ENCODE data around the gene SLBP.
A peak's percentile ranks its signal among the peaks of the same experiment; 100 is the strongest.
"Not testable (repeated sequence)": the region's sequence is repeated elsewhere in the genome, so short reads cannot be mapped to it uniquely, and the experiment has no call there.

SLBP gene

GRCh38 chr4:1705732-1706131 is 6.4 kb downstream of the SLBP start:
- DNase-seq: no peak

- no peak for DNase-seq
Measured at GRCh38 chr4:1703867-1704266, 8.3 kb downstream of the SLBP start.

- not testable (repeated sequence) for DNase-seq
Measured at GRCh38 chr4:1701671-1702070, 10.4 kb downstream of the SLBP start.

DNA sequence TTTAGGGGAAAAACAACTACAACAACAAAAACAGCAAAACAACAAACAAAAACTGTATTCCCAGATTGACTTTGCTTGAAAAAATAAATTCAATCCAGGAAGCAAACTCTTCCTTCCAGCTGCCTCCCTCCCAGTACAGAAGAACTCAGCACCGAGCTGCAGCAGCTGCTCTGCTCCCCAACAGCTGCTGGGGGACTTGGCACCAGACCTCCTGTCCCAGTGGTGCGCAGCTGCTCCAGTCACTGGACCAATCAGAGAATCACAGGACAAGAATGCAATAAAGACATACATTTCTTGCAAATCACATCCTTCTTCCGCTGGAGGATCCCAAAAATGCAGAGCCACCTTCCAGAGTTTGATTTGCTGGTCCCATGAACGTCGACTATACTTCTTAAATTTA is 16.2 kb downstream of the SLBP start:
- DNase-seq: no peak

DNA sequence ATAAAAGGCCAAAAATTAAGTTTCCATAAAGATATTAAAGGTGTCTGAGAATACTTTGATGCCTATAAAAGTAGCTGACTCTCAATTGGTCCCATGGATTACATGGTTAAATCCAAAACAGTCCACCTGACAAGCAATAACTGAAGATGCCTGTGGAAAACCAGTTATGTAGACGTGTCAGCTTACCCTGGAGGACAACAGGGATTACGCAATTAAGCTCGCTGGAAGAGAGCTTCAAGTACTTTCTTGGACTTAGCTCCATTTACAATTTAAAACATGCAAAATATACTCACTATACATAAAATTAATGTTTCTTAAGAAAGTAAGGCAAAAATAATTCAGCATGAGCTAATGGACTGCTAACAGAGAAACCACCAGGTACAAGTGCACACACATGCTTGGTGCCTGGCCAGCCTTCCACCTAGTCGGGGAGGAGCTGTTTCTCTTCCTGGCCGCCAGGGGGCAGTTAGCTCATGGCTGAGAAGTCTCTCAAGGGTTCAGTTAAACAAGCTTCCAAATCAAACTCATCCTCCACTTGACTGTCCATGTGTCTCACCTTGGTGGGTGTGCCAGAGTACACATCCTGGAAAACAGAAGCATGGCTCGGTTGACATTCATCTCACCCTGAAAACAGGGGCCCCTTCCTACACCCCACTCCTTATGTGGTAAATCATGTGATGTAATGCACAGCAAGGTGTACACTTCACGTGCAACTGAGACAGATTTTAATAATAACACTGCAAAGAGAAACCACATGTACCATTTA is 18.8 kb downstream of the SLBP start:
- DNase-seq: peak; percentile 77 to 81

DNA sequence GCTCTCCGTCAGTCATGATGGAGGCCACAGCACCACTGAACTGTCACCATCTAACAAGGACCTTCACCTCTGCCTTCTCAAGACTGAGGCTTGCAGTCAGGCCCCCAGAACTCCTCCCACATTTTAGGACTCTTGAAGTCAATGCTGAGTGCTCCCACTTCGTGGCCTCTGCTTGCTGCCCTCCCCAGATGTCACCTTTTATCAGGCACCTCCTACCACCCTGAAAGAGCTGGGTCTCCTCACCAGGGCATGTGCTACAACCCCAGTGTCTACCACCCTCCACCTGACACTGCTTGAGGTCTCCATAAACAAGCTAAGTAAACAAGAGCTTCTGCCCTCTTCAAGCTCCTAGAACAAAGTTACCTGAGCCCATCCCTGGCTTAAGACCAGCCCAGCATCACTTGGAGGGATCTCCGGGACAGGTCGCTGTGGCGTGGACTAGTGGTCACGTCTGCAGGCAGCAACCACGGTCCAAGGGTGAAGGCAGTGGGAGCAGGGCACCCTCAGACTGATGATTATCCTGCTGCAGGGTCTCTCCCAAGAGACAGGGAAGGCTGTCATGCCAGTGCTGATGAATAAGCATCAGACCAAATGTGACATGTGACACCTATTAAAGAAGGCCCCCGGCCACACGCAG is 20.3 kb downstream of the SLBP start:
- no peak for DNase-seq

GRCh38 chr4:1690698-1691097 is 21.4 kb downstream of the SLBP start:
- DNase-seq: no peak

GRCh38 chr4:1686440-1687036 is 25.6 kb downstream of the SLBP start:
- DNase-seq: no peak

DNA sequence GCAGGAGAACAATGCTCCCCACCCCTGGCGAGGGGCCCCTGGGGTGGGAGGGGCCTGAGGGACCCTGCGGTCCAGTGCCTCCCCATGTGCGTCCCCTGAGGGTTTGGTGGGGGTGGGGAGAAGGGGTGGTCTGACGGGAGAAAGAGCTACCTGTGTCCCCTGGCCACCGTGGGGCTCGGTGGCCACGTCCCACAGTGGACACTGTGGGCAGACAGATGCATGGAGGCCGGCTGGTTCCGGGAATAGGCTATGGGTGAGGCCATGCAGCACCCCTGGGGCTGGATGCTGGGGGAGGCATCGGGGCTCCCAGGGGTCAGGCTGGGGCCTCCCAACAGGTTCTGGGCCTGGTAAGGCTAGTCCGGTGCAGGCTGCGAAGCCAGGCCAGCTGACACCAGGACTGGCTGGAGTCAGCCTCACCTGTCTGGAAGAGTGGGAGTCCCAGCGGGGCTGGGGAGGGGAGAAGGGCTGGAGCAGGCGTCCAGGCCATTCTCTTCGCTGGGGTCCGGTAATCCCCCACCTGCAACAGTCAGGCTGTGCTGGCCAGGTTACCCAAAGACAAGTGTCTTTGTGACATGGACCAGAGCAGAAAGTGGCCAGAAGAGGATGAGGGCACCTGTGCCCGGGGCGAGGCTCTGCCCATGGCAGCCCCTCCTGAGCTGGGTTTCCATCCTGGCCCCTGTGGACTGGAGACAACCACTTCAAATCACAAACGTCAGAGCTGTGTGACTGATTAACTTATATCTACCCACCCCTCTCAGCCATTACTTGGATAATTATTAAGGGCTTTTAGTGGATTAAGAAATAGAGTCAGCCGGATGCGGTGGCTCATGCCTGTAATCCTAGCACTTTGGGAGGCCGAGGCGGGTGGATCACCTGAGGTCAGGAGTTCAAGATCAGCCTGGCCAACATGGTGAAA is 26.6 kb downstream of the SLBP start:
- no peak for DNase-seq

GRCh38 chr4:1684506-1685234 is 27.4 kb downstream of the SLBP start:
- DNase-seq: peak; percentile 95 to 98

- DNase-seq: peak; percentile 37 to 39
Measured at GRCh38 chr4:1683736-1684505, 28.2 kb downstream of the SLBP start, which contains the start of gene FAM53A. Gene FAM53A (minus strand): TSS chr4:1684313. CDS start chr4:1668741, 15,572 bp downstream.

GRCh38 chr4:1683261-1683735 is 28.8 kb downstream of the SLBP start:
- no peak for DNase-seq

GRCh38 chr4:1682860-1683259 is 29.3 kb downstream of the SLBP start:
- DNase-seq: no peak

DNA sequence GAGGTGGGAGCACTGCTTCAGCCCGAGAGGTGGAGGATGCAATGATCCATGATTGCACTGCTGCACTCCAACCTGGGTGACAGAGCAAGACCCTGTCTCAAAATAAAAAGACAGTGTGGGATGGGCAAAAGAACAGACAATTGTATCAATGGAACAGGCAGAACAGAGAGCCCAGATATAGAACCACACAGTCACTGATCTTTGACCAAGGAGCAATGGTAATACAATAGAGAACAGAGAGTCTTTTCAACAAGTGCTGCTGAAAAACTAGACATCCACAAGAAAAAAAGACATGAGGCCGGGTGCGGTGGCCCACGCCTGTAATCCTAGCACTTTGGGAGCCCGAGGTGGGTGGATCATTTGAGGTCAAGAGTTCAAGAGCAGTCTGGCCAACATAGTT is 33.9 kb downstream of the SLBP start:
- DNase-seq: no peak

DNA sequence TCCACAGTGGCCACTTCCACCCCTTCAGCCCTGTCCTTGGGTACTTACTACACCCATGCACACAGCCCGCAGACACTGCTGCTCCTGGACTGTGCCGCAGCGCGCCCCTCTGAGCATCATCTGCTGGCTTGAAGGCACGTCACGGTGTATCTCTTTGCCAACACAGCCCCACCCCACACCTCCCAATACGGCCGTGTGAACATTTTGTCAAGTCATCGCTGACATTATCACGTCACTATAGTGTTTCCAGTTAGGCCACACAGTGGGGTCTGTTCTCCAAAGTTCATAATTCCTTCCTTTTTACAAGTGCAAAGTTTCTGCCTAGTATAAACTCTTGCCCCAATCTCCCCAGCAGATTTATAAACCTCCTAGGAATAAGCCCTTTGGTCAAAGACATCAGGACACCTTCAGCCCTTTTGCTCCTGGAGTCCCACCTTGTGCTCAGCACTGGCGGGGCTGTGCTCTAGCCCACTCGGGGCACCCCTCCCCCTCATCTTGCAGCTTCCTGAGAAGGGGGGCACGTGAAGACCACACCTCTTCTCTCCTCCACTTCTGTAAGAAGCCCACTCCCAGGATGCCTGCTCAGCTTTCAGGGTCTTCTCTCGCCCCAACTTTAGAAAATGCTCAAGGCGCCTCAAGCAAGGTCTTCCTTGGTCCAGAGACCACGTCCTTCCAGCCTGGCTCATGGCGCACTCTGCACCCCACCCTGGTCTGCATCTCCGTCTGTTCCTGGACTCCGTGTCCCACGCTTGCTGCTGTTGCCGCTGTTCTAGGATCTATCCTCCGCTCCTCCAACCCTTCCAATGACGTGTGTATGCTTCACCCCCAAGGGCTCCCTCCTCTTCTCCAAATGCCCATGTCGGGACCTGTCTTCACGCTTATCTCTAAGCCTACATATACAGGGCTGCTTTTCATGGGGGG is 35.3 kb downstream of the SLBP start:
- DNase-seq: no peak

- no peak for DNase-seq
Measured at GRCh38 chr4:1675802-1676137, 36.3 kb downstream of the SLBP start.

DNA sequence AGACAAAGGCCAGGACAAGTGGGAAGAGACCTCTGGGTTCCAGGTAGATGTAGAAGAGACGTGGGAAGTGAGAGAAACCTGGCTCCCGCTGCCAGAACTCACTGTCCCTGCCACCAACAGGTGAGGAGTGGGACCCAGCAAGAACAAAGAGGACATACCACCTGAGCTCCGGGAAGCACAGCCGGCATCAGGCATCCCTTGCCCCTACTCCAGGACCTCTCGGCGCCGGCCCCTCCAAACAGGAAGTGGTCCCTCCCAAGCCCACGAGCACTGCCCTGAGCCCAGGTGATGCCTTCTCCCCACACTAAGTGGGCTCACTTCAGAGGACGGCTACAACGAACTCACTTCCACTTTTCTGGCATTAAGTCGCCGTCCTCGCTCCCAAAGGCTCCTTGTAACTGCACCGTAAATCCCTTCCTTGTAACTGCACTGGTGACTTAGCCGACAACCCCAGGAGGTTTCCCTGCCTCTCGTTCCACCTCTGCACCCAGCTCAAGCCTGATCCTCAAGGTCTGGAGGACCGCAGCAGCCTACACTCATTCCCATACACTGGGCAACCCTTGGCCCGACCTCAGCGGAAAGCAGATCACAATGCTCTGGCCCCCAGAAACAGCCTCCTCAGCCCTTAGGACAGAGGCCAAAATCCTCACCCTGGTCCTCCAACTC is 36.9 kb downstream of the SLBP start:
- no peak for DNase-seq

- DNase-seq: no peak
Measured at GRCh38 chr4:1674682-1675081, 37.4 kb downstream of the SLBP start.

GRCh38 chr4:1673671-1674070 is 38.4 kb downstream of the SLBP start:
- no peak for DNase-seq

- DNase-seq: not testable (repeated sequence)
Measured at GRCh38 chr4:1671011-1671410, 41.1 kb downstream of the SLBP start.

Measured in stimulated activated CD4-positive, alpha-beta T cell treated with anti-CD3 and anti-CD28 coated beads, Interleukin-2, amount 100 ng/mL, for 24 hours (primary cell).